ENCODE results near the gene AMD1.

DNA sequence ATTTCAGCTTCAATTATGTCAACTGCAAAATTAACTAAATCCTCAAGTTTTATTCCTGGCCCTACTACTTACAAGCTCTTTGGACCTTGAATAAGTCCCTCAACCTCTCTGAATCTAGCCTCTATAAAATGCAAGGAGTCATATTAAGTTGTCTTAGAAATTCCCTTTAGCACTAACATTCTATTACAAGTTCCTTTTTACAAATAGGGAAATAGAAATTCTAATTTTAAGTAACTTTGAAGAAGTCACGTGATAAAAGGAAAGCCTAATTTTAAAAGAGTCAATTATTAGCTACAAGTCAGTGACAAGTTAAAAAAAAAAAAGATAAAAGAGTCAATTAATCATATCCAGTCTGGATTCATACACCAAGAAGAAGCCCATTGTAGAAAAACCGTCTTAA, 59.3 kb downstream of the AMD1 start:
- TF ChIP-seq CTCF (IDR thresholded peaks at IDR 0.05) (no peak), POLR2A (IDR thresholded peaks at IDR 0.05) (no peak)

Data from uterus (tissue), 2 donors.